Small intestine (tissue), 7 donors: ENCODE results near the gene SLC47A2. TPM values are rescaled to one million over a fixed set of nuclear protein-coding genes. Genes with fewer than 3 reads are reported as not detected.

Experiments
- DNase-seq, 2 donors: peaks; one replicate each; pipeline versions ENCODE4 v3.0.0 to v3.0.0-alpha.2; 2013
- FAIRE-seq: peaks from 2 replicates; lab custom pipeline; 2012; peaks lifted over from hg19 to GRCh38; lab: Jason Lieb, UNC
- H3K27ac ChIP-seq, 3 donors: one replicate each; pipeline ENCODE4 v1.5.1; 2013; ENCODE audit warnings: low read length in 2 of 3, mild to moderate bottlenecking in 2 of 3, control low read depth in 1 of 3, inconsistent platforms in 1 of 3, low read depth in 1 of 3, moderate library complexity in 1 of 3
- H3K27me3 ChIP-seq, 3 donors: one replicate each; pipeline ENCODE4 v1.6.1; 2013; ENCODE audit warnings: low read length in 3 of 3, inconsistent platforms in 1 of 3; ENCODE audit not compliant: control insufficient read depth in 3 of 3, insufficient read depth in 3 of 3
- H3K36me3 ChIP-seq, 3 donors: one replicate each; pipeline ENCODE4 v1.6.1; 2013; ENCODE audit warnings: low read length in 3 of 3, inconsistent platforms in 1 of 3, low read depth in 1 of 3, mild to moderate bottlenecking in 1 of 3, moderate library complexity in 1 of 3; ENCODE audit not compliant: control insufficient read depth in 3 of 3, insufficient read depth in 2 of 3
- H3K4me1 ChIP-seq, 3 donors: one replicate each; pipeline ENCODE4 v1.6.1; 2013; ENCODE audit warnings: low read length in 2 of 3, inconsistent platforms in 1 of 3, low read depth in 1 of 3, mild to moderate bottlenecking in 1 of 3, moderate library complexity in 1 of 3; ENCODE audit not compliant: control insufficient read depth in 3 of 3, insufficient read depth in 2 of 3
- H3K4me3 ChIP-seq, 3 donors: one replicate each; pipeline ENCODE4 v1.5.1; 2013; ENCODE audit warnings: low read length in 3 of 3, control low read depth in 1 of 3, inconsistent platforms in 1 of 3, low read depth in 1 of 3, mild to moderate bottlenecking in 1 of 3, moderate library complexity in 1 of 3
- H3K9me3 ChIP-seq, 2 donors: one replicate each; pipeline ENCODE4 v1.6.1; 2013; ENCODE audit warnings: low read depth in 1 of 2, low read length in 1 of 2; ENCODE audit not compliant: control insufficient read depth in 2 of 2, insufficient read depth in 1 of 2
- WGBS, 3 donors: extraction: QIAGEN DNeasy Blood & Tissue Kit; methylation state at CpG; one replicate each; pipeline ENCODE4 v1.1.7; 2013; 5-methylcytosine and 5-hydroxymethylcytosine counted together
- polyA plus RNA-seq, 4 donors: library from polyadenylated mRNA; stranded (reverse) in 3 of 4; unstranded in 1 of 4; fragments of 200-250 nt in 3 of 4; fragments of 120-200 nt in 1 of 4; gene quantifications; one replicate each; pipeline versions ENCODE4 v1.2.1 to v1.2.3, GENCODE V29; 2013
- donor health status: healthy with polysubstance abuse.
- donor health status: control.
- donor health status: control.
- donor health status: Bipolar disorder and iron deficiency.
- donor health status: healthy.

Gene SLC47A2
- polyA plus RNA-seq, 4 donors: 0.34 to 1.1 (median 0.54) TPM

DNA sequence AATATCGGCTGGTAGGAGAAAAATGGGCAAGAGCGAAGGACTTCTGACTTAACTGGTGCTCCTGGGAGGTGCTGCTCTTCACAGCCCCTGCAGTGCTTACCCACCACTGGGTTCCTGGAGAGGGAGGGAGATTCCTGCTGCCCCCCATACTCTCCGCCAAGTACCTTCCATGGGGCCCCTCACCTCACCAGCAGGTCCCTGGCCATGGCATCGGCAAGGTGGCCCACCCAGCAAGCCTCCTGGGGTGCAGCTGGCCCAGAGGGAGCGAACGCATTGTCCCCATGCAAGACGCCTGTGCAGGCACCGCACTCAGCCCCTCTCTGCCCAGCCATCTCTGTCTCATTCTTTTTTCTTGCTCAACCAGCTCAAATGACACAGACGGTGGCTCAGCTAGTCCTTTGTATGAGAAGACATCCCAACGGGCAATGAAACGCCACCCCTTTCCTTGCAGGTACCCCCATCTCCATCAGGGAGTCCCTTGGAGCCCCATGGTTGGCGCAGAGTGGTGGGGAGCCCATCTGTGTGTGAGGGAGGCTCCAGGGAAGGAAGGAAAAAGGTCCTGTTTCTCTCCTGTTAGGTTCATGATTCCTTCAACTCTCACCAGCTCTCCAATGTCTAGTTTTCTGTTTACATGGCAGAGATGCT is 41.3 kb upstream of the SLC47A2 start:
- FAIRE-seq (no peak), DNase-seq (no peak)
- WGBS, 3 donors: 86 to 89% (median 87%) methylated on average over 12 of the region's 12 CpGs
- Histone ChIP-seq H3K36me3 (no peaks in the 10 kb centered on the region), H3K4me1 (peaks cover 0 to 9% (median 0%) of the 10 kb centered on the region in 3 donors), H3K27ac (no peak overlapping the region), H3K9me3 (no peaks in the 10 kb centered on the region), H3K27me3 (no peaks in the 10 kb centered on the region), H3K4me3 (no peak overlapping the region)

DNA sequence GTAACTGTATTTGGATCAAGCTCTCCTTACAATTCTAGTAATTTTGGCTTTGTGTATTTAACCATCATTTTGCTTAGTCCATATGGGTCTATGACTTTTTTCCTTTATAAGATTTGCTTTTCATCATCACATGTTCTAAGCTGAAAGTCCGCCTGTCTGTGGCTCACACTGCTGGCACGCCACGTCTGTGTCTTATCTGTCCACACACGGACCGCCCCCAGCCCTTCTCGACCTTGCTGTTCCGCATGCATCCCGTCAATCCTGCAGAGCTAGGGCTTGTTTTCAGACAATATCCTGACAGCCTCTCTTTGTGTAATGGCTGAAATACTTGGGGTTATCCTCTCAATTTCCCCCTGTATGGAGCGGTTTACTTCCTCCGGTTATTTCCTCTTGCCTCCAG is 40.2 kb upstream of the SLC47A2 start:
- FAIRE-seq: no peak
- peaks cover 0 to 9% (median 0%) of the 10 kb centered on the region in 3 donors for H3K4me1 ChIP-seq
- H3K27ac ChIP-seq: no peak overlapping the region
- H3K36me3 ChIP-seq: no peaks in the 10 kb centered on the region
- peak in 1 of 2 donors; percentile 62 for DNase-seq
- 73 to 77% (median 75%) methylated on average over 10 of the region's 10 CpGs for WGBS, 3 donors
- no peaks in the 10 kb centered on the region for H3K9me3 ChIP-seq
- H3K27me3 ChIP-seq: no peaks in the 10 kb centered on the region
- no peak overlapping the region for H3K4me3 ChIP-seq

DNA sequence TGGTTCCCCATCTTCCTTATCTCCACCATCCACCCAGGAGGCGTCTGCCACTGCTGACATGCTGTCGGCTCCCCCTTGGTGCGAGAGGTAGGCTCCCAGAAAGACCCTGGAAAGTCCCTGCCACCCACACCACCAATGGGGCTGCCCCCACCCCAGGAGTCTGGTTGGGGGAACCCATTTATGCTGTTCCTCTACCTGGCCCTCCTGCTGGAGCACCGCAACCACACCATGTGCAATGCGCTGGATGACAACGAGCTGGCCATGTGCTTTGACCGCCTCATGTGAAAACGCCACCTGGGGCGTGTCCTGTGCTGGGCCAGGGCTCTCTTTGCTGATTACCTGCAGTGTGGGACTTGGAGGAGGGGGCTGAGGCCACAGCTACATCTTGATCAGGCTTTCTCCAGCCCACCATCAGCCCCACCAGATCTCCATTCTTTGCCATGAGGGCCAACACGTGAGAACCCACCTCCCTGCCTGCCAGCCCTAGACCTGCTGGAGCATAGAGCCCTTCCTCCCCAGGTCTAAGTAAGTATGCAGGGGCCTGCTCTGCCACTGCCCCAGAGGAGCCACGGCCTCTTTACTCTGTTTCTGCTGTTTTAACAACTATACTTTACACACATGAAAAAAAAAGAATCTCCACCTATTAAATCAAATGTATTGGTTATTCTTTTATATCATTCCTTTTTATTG is 39.6 kb upstream of the SLC47A2 start:
- Histone ChIP-seq H3K4me3 (no peak overlapping the region), H3K27ac (no peak overlapping the region), H3K9me3 (no peaks in the 10 kb centered on the region), H3K4me1 (peaks cover 0 to 9% (median 0%) of the 10 kb centered on the region in 3 donors), H3K27me3 (no peaks in the 10 kb centered on the region), H3K36me3 (no peaks in the 10 kb centered on the region)
- WGBS, 3 donors: 79 to 88% (median 85%) methylated on average over 11 of the region's 11 CpGs
- FAIRE-seq (no peak), DNase-seq (no peak)

DNA sequence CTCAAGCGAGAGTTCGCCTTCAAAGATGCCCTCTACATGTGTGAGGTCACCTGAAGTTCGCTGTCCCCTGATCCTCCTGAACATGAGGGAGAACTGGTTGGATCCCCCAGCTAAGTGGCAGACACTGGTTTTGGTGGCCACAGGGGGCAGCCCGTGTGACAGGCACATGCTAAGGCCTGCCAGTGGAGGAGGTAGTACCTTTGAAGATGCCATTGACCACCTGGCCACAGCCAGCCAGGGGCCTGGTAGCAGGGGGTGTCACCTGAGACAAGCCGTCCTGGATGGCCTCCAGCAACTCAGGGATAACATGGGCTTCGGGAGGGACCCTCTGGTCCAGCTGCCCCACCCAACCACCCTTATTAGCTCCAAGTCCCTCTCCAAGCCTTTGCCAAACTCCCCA is 39.0 kb upstream of the SLC47A2 start:
- 85 to 91% (median 89%) methylated on average over 6 of the region's 6 CpGs for WGBS, 3 donors
- no peak for DNase-seq
- H3K27me3 ChIP-seq: no peaks in the 10 kb centered on the region

DNA sequence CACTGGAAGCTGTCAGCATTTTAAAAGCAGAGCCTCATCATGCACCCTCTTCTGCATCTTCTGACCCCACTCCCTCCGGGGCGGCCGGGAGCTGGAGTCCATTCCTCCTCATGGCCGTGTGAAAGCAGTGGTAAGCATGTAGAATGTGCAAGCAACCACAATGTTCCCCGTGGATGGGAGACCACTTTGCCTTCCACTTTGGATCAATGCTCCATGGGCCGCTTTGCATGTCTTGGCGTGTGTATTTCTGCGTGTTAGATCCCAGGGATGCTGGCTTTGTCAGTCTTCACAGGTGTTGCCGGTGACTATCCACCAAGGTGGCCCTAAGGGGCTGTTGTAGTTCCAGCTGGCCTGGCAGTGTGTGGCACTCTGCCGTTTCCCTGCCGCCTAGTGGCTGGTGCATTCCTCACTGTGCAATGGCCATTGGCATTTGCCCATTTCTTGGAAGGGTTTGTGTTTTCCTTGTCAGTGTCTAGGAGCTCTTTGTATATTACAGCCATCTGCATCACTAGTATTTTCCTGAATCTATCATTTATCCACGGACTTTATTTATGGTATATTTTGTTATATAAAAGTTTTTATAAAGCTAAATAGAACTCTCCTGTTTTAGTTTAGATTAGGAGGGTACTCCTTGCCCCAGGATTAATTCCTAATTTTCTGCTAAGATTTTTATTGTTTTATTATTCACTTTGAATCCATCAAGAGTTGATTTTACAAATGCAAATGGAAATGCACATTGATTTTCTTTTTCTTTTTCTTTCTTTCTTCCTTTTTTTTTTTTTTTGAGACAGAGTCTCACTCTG is 37.5 kb upstream of the SLC47A2 start:
- Histone ChIP-seq H3K27me3 (no peaks in the 10 kb centered on the region), H3K36me3 (no peaks in the 10 kb centered on the region), H3K9me3 (no peaks in the 10 kb centered on the region), H3K4me3 (no peak overlapping the region), H3K27ac (no peak overlapping the region), H3K4me1 (peaks cover 0 to 9% (median 0%) of the 10 kb centered on the region in 3 donors)
- FAIRE-seq (no peak), DNase-seq (peak in 1 of 2 donors; percentile 54)
- WGBS, 3 donors: 69 to 79% (median 70%) methylated on average over 12 of the region's 12 CpGs

More for the DNA sequence above, 39.0 kb upstream of the SLC47A2 start:
- Histone ChIP-seq H3K4me1 (peaks cover 0 to 9% (median 0%) of the 10 kb centered on the region in 3 donors), H3K27ac (no peak overlapping the region), H3K36me3 (no peaks in the 10 kb centered on the region), H3K4me3 (no peak overlapping the region), H3K9me3 (no peaks in the 10 kb centered on the region)
- FAIRE-seq: no peak

DNA sequence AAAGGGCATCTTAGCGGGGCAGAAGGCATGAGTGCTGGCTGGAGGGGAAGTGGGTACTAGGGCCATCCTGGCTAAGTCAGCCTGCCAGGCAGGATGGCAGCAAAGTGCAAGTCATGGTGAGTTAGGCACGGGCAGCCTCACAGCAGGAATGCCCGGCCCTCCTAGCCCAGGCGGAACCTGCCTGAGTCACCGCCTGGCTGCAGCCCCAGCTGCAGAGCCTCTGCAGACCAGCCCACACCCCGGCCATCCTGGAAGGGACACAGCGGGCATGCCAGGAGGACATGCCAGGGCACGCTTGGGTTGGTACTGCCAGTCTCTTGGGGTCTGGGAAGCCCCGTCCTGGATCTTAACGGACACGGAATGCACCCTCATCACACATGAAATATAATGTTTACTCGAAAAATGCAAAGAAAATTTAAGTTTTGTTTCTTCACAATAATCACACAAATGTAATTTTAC is 36.7 kb upstream of the SLC47A2 start:
- FAIRE-seq: no peak

DNA sequence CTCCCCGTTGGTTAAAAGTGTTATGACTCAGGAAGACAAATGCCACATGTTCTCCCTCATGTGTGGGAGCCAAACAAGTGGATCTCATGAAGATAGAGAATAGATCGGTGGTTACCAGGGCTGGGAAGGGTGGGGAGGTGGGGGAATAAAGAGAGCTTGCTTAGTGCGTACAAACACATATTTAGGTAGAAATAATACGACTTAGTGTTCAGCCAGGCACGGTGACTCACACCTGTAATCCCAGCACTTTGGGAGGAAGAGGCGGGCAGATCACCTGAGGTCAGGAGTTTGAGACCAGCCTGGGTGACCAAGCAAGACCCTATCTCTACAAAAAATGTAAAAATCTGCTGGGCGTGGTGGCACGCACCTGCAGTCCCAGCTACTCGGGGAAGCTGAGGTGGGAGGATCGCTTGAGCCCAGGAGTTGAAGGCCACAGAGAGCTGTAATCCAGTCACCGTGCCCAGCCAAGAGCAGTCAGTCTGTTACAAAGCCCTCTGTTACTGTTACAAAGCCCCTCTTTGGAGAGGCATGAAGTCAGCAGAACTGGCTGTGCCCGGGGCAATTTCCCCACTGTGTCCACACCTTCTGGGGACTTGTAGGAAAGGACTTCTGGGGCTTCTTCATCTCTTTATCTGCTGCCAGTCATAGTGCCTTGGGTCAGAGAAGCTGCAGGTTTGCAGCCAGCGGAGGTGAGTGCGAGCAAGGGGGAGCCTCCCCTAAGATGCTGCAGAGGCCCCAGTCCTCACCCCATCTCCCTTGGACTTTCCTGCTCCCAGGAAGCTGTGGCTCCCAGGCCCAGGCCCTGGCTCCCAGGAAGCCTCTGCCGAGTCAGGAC is 36.0 kb upstream of the SLC47A2 start:
- Histone ChIP-seq H3K36me3 (no peaks in the 10 kb centered on the region), H3K4me1 (peaks cover 0 to 18% (median 0%) of the 10 kb centered on the region in 3 donors), H3K27me3 (peaks cover 0 to 4% (median 0%) of the 10 kb centered on the region in 3 donors), H3K4me3 (no peak overlapping the region), H3K9me3 (no peaks in the 10 kb centered on the region), H3K27ac (peak overlapping the region in 1 of 3 donors; percentile 30)
- 71 to 82% (median 78%) methylated on average over 15 of the region's 15 CpGs for whole genome bisulfite sequencing, 3 donors
- FAIRE-seq (no peak), DNase-seq (no peak)

More for the DNA sequence above, 36.7 kb upstream of the SLC47A2 start:
- WGBS, 3 donors: 34 to 60% (median 35%) methylated on average over 12 of the region's 12 CpGs
- H3K9me3 ChIP-seq: no peaks in the 10 kb centered on the region
- peaks cover 0 to 3% (median 0%) of the 10 kb centered on the region in 3 donors for H3K27me3 ChIP-seq
- H3K4me1 ChIP-seq: peaks cover 0 to 15% (median 0%) of the 10 kb centered on the region in 3 donors
- DNase-seq: peak in 1 of 2 donors; percentile 91
- H3K4me3 ChIP-seq: no peak overlapping the region
- no peaks in the 10 kb centered on the region for H3K36me3 ChIP-seq
- H3K27ac ChIP-seq: peak overlapping the region in 1 of 3 donors; percentile 30
